GM19351 (cell line): ENCODE data around the gene MAP3K2.

Experiments used
- ATAC-seq: cut with Tn5 transposase; IDR thresholded peaks from one replicate; pipeline ENCODE4 v1.9.1; 2021; ENCODE audit warnings: mild to moderate bottlenecking, moderate library complexity; ENCODE audit not compliant: unreplicated experiment

The MAP3K2 gene

DNA sequence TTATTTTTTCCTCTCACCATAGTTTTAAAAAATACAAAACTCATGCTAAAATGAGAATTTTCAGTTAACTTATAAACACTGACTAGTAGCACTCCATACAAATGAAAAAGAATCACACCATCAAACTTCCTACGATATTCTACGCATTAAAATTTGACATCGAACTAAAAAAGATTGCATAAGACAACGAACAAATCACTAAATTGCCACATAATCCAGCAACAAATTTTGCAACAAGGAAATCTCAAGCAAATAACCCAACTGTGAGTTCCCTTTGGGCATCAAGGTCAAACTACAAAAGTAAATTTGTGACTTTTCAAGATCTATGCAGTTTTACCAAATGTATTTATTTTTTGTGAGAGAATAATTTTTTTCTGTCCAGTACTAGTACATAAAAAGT lies 1.5 kb downstream of the MAP3K2 start:
- no peak for ATAC-seq

DNA sequence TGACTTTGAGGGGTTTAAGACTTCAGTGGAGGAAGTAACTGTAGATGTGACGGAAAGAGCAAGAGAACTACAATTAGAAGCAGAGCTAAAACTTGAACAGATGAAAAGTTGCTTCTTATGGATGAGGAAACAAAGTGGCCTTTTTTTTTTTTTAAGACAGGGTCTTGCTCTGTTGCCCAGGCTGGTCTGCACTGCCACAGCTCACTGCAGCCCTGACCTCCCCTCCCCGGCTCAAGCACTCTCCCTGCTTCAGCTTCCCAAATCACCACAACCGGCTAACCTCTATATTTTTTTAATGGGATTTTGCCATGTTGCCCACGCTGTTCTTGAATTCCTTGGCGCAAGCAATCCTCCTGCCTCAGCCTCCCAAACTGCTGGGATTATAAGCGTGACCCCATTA lies 3.2 kb downstream of the MAP3K2 start:
- ATAC-seq: no peak

DNA sequence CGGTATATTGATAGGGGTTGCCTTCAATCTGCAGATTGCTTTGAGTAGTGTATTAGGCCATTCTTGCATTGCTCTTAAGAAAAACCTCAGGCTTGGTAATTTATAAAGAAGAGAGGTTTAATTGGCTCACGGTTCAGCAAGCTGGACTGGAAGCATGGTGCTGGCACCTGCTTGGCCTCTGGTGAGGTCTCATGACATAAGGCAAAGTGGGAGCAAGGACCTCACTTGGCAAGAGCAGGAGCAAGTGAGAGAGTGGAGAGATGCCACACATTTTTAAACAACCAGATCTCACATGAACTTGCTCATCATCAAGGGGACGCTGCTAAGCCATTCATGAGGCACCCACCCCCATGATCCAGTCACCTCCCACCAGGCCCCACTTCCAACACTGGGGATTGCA lies 4.9 kb downstream of the MAP3K2 start:
- ATAC-seq: no peak

DNA sequence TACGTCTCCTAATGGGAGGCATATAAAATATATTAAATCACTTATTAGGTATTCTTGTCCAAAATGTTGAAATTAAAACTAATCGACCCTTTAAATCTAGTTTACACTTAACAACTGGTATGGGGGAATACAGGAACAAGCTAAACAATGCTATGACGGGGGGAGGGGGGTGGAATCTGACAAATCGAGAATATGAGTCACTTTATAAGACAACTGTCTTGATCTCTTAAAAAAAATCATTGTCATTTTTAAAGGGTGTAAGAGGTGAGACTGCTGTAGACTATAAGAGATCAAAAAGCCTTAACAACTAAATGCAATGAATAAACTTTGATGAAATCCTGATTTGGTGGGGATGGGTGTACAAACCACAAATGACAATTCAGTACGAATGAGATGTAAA lies 6.0 kb downstream of the MAP3K2 start:
- no peak for ATAC-seq

DNA sequence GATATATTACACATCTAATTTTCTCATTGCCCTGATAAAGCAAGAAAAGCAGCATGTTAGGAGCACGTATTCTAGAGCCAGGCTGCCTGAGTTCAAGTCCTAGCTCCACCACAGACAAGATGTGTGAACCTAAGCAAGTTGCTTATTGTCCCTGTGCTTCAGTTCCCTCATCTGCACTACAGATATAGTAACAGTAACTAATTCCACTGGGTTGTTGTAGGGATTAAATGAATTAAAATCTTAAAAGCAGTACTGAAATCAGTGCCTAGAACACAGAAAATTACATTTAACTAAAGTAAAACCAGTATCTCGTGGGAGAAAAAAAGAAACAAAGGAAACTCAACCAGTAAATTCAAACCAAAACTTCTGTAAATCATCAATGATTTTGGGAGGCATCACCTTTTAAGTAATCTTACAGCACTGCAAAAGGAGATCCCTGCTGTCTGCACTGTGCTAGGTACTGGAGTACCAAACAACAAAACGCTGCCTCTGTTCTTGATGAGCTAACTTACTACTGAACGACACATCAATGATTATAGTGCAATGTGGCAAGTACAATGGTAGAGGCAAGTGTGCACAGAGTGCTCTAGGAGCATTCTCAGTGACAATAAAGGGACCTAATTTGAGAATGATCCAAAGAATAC lies 7.9 kb downstream of the MAP3K2 start:
- ATAC-seq: no peak

DNA sequence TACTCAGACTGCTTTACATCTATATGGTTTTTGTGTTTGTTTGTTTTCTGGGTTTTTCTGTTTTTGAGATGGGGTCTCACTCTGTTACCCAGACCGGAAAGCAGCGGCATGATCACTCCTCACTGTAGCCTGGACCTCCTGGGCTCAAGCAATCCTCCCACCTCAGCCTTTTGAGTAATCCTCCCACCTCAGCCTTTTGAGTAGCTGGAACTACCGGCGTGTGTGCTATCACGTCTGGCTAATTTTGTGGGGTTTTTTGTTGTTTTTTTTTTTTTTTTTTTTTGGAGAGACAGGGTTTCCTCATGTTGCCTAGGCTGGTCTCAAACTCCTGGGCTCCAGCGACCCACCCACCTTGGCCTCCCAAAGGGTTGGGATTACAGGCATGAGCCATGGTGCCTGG lies 9.1 kb downstream of the MAP3K2 start:
- no peak for ATAC-seq

DNA sequence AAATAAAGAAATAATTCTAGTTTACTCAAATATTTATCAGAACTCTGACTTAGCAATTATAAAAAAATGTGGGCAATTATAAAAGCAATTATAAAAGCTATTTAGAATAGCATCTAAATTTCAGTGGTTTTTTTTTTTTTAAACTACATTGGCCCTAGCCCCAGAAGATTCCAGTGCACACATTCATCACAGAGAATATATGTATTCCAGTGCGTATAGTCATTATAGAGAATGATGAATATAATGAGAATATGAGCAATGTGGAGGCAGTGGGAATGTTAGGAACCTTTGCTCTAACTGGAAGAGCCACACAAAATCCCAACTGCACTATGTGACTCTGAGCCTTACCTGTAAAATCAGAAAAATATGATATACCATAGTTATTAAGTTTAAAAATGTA lies 10.5 kb downstream of the MAP3K2 start:
- no peak for ATAC-seq

DNA sequence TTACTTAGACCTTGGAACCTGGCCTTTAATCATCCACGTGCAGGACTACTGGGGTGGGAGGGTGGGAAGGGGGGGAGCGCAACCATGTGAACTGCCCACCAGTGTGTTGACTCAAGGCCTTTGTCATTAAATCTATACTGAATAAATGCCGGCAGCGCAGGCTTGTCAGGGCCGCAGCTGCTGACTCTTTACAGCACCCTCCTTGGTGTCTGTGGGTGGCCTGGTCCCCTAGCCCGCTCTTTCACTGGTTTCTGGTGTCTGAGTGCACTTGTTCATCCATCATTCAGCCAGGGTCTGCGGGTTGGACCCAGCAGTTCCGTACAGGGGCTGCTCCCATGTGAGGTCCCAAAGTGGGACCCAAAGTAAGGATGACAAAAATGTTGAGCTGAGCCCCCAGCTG lies 11.5 kb downstream of the MAP3K2 start:
- ATAC-seq: no peak

DNA sequence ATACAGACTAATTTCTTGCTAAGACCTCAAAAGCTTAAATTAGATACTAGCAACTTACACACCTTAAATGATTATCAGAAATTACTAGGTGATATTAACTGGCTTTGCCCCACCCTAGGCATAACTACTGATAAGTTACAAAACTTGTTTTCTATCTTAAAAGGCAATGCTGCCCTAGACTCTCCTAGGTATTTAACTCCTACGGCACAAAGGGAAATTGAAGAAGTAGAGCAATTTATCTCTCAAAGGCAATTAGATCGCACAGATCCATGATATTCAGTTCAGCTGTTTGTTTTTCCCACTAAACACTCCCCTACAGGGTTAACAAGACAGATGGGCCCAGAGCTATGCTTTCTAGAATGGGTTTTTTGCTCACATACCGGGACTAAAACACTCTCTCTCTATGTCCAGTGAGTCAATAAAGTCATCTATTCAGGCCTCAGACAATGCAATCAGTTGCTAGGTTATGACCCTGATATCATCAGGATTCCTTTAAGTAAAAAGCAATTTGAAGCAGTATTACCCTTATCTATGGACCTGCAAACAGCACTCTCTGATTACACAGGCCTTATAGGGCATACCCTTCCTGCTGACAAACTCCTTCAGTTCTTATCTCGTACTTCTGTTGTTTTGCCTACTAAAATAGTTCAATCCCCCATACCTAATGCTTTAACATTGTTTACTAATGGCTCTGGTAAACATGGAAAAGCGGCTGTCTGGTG lies 14.3 kb downstream of the MAP3K2 start:
- no peak for ATAC-seq

- no peak for ATAC-seq
Observed at GRCh38 chr2:127371037-127371436, 16.7 kb downstream of the MAP3K2 start.

DNA sequence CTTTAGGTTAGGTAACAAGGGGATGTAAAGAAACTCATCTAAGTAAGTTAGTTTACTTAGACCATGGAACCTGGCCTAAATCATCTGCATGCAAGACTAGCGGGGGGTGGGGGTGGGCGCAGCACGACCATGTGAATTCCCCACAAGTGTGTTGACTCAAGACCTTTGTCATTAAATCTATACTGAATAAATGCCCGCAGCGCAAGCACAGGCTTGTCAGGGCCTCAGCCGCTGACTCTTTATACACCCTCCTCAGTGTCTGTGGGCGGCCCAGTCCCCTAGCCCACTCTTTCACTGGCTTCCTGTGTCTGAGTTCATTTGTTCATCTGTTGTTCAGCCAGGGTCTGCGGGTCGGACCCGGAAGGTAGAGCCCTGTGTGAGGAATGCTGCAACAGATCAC lies 17.8 kb downstream of the MAP3K2 start:
- no peak for ATAC-seq

DNA sequence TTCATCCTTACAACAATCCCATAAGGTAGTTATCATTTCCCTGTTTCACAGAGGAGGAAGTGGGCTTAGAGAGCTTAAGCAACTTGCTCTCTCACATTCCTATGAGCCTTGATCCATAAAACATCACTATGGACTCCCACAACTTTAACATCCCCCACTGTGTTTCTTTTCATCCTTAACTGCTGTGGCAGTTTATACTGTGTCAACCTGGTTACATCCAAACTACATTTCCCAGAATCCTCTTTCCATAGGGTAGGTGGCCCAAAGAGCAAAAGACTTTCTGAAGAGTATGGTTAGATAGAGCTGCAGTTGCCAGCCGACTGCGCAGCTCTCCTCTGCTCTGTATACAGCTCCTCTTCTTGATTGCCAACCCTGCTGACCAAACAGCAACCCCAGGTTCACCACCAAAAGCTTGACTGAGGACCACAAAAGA lies 22.5 kb downstream of the MAP3K2 start:
- ATAC-seq: no peak

- no peak for ATAC-seq
Observed at GRCh38 chr2:127362971-127363370, 24.8 kb downstream of the MAP3K2 start.

- ATAC-seq: no peak
Observed at GRCh38 chr2:127361929-127362885, 25.6 kb downstream of the MAP3K2 start.

- ATAC-seq: no peak
Observed at GRCh38 chr2:127360242-127360641, 27.5 kb downstream of the MAP3K2 start.

DNA sequence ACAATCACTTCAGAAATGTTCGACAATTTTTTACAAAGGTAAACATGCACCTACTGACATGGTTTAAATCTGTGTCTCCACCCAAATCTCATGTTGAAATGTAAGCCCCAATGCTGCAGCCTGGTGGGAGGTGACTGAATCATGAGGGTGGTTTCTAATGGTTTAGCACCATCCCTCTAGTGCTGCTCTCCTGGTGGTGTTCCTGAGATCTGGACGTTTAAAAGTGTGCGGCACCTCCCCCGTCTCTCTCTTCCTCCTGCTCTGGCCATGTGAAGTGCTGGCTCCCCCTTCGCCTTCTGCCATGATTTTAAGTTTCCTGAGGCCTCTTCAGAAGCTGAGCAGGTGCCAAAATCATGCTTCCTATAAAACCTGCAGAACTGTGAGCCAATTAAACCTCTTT lies 28.3 kb downstream of the MAP3K2 start:
- ATAC-seq: no peak

DNA sequence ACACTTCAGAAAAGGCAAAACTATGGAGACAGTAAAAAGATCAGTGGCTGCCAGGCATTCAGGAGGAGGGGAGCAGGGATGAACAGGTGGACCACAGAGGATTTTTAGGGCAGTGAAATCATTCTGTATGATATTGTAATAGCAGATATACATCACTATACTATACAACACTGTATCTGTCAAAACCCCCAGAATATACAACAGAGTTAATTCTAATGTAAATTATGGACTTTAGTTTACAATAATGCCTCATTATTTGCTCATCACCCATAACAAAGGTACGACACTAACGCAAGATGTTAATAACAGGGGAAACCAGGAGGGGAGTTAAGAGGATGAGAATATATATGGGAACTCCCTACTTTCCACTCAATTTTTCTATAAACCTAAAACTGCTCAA lies 28.8 kb downstream of the MAP3K2 start:
- no peak for ATAC-seq

GRCh38 chr2:127358044-127358443 lies 29.7 kb downstream of the MAP3K2 start:
- no peak for ATAC-seq

DNA sequence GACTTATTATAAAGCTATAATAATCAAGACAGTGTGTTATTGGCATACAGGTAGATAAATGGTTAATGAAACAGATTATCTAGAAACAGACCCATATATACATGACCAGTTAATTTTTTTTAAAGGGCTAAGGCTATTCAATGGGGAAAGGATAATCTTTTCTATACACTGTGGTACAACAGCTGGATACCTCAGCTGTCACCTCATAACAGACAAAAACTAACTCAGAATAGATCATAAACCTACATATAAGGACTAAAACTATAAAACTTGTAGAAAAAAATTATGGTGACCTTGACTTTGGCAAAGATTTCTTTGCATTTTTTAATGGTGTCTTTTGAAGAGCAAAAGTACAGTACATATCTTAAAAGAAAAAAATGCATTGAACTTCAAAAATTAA lies 30.2 kb downstream of the MAP3K2 start:
- no peak for ATAC-seq

DNA sequence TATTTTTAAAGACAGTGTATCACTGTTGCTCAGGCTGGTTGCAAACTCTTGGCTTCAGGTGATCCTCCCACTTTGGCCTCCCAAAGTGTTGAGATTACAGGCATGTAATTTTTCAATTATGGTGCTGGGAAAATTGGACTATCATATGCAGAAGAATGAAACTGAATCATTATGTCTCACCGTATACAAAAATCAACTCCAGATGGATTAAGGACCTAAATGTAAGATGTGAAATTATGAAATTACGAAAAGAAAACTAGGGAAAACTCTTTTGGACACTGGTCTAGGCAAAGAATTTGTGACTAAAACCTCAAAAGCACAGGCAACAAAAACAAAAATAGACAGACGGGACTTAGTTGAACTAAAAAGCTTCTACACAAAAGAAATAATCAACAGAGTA lies 31.2 kb downstream of the MAP3K2 start:
- no peak for ATAC-seq

DNA sequence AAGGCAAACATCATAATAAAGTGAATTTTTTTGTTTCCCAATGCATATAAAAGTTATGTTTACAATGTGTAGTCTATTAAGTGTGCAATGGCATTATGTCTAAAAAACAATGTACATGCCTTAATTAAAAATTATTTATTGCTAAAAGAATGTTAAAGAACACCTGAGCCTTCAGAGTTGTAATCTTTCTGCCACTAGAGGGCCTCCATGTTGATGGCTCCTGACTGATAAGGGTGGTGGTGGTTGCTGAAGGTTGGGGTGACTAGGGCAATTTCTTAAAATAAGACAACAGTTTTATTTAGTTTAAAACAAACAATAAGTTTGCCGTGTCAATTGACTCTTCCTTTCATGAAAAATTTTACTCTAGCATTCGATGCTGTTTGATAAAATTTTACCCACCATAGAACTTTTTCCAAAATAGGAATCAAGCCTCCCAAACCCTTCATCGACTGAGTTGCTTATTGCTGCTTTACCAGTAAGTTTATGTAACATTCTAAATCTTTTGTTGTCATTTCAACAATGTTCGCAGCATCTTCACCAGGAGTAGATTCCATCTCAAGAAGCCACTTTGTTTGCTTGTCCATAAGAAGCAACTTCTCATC lies 32.3 kb downstream of the MAP3K2 start:
- ATAC-seq: peak; percentile 72
